T-helper 2 cell treated with Interferon-gamma antibody and Interleukin-4, amounts not matched to agents 100 ng/mL and 5 ng/mL, for 36 hours (primary cell): ENCODE data around the gene PTPMT1. TPM values are rescaled to one million over a fixed set of nuclear protein-coding genes. Genes with fewer than 3 reads are reported as not detected.
"Not testable (repeated sequence)": the region's sequence is repeated elsewhere in the genome, so short reads cannot be mapped to it uniquely, and the experiment has no call there.

ENCODE experiments used
- intact Hi-C: fragments of 100-400 bp; cut with micrococcal nuclease; formaldehyde crosslinking; loops from one replicate; pipeline ENCODE4 v1.15.1; 2023
- total RNA-seq: library from RNA; stranded (reverse); gene quantifications from 2 replicates; pipeline ENCODE4 v1.2.3, GENCODE V29; 2022

PTPMT1 gene
- total RNA-seq, 1 donor from 2014 or later = 38.4 TPM

GRCh38 chr11:47545298-47545697, 20.1 kb upstream of the PTPMT1 start:
- intact Hi-C loops = no loop called here

GRCh38 chr11:47546274-47546673, 19.1 kb upstream of the PTPMT1 start:
- intact Hi-C loops = not testable (repeated sequence)

GRCh38 chr11:47550288-47551047, 14.9 kb upstream of the PTPMT1 start:
- intact Hi-C loops = loop anchor here (5.0 kb wide), 1 partner anchor 143 kb away; the partner anchor contains the start of gene SLC39A13

GRCh38 chr11:47551086-47551485, 14.3 kb upstream of the PTPMT1 start:
- intact Hi-C loops = loop anchor here (5.0 kb wide), 1 partner anchor 144 kb away; the partner anchor contains the start of gene SLC39A13

- intact Hi-C loops = loop anchor here (1.0 to 5.0 kb wide), 4 partner anchors 41 to 337 kb away; partner anchors contain the start of genes DDB2, MTCH2 and SLC39A13
These were observed 13.3 kb upstream of the PTPMT1 start for GRCh38 chr11:47552056-47552565.

GRCh38 chr11:47552566-47553405, 12.6 kb upstream of the PTPMT1 start, which contains the start of gene CELF1:
Gene CELF1 (minus strand): TSS chr11:47553132. CDS start chr11:47499523, 53,609 bp downstream.
- intact Hi-C loops = loop anchor here (1.0 to 5.0 kb wide), 10 partner anchors 13 to 338 kb away; partner anchors contain the start of genes AGBL2, DDB2, FNBP4 and MTCH2

- intact Hi-C loops = loop anchor here (1.0 to 5.0 kb wide), 9 partner anchors 12 to 339 kb away; partner anchors contain the start of genes AGBL2, DDB2, FNBP4 and NDUFS3
These were observed 12.0 kb upstream of the PTPMT1 start for GRCh38 chr11:47553406-47553743.

GRCh38 chr11:47557004-47557403, 8.4 kb upstream of the PTPMT1 start:
- intact Hi-C loops = not testable (repeated sequence)

- intact Hi-C loops = no loop called here
These were observed 6.7 kb upstream of the PTPMT1 start for GRCh38 chr11:47558695-47559094.

GRCh38 chr11:47560426-47560825, 5.0 kb upstream of the PTPMT1 start:
- intact Hi-C loops = no loop called here

GRCh38 chr11:47562393-47562792, 3.0 kb upstream of the PTPMT1 start:
- intact Hi-C loops = not testable (repeated sequence)

- intact Hi-C loops = not testable (repeated sequence)
These were observed 1.0 kb upstream of the PTPMT1 start for GRCh38 chr11:47564366-47564765.

GRCh38 chr11:47564933-47565339, 463 bp upstream of the PTPMT1 start:
- intact Hi-C loops = loop anchor here (1.0 kb wide), 1 partner anchor 12 kb away; the partner anchor contains the start of gene CELF1

- intact Hi-C loops = loop anchor here (1.0 kb wide), 1 partner anchor 12 kb away; the partner anchor contains the start of gene KBTBD4
These were observed 825 bp downstream of the PTPMT1 start for GRCh38 chr11:47566149-47566698.

- intact Hi-C loops = no loop called here
These were observed 4.2 kb downstream of the PTPMT1 start for GRCh38 chr11:47569646-47570045.

GRCh38 chr11:47570651-47571356, 5.4 kb downstream of the PTPMT1 start:
- intact Hi-C loops = no loop called here

GRCh38 chr11:47571357-47571729, 5.9 kb downstream of the PTPMT1 start:
- intact Hi-C loops = no loop called here

GRCh38 chr11:47571895-47572294, 6.5 kb downstream of the PTPMT1 start:
- intact Hi-C loops = no loop called here

GRCh38 chr11:47572715-47573255, 7.4 kb downstream of the PTPMT1 start:
- intact Hi-C loops = no loop called here

GRCh38 chr11:47573321-47573720, 7.9 kb downstream of the PTPMT1 start:
- intact Hi-C loops = no loop called here
